Lung microvascular endothelial cell (primary cell): Measurements from ENCODE around the gene DHODH. TPM values are rescaled to one million over a fixed set of nuclear protein-coding genes. Genes with fewer than 3 reads are reported as not detected.
"Not testable (repeated sequence)": the region's sequence is repeated elsewhere in the genome, so short reads cannot be mapped to it uniquely, and the experiment has no call there.

Experiments
- DNase-seq, 2 donors: peaks; one replicate each; pipeline versions ENCODE4 v3.0.0 to v3.0.0-alpha.2; 2010; ENCODE audit warnings: low read depth in 2 of 2
- total RNA-seq: library from RNA; depleted of rRNA; stranded (reverse); fragments of >200 nt; gene quantifications from 2 replicates; pipeline ENCODE4 v1.2.1, GENCODE V29; 2014

Gene DHODH
- 2.6 and 5.6 TPM in 2 replicates for total RNA-seq

GRCh38 chr16:72008424-72009216 lies at the start of gene DHODH:
Gene DHODH, plus strand, starts transcription at chr16:72008744. Its CDS starts 21 bp downstream, at chr16:72008765.
- peak; percentile 98 for DNase-seq

GRCh38 chr16:71961066-71962039 lies 47.2 kb upstream of the DHODH start:
- peak; percentile 88 to 91 for DNase-seq

- no peak for DNase-seq
Observed at GRCh38 chr16:71963125-71963875, 45.2 kb upstream of the DHODH start.

GRCh38 chr16:71965223-71965622 lies 43.3 kb upstream of the DHODH start:
- DNase-seq, result no peak

- peak in 1 of 2 donors; percentile 21 for DNase-seq
Observed at GRCh38 chr16:71966932-71967331, 41.6 kb upstream of the DHODH start.

- no peak for DNase-seq
Observed at GRCh38 chr16:71969353-71969752, 39.2 kb upstream of the DHODH start.

GRCh38 chr16:71971571-71971970 lies 37.0 kb upstream of the DHODH start:
- no peak for DNase-seq

GRCh38 chr16:71972356-71972755 lies 36.2 kb upstream of the DHODH start:
- no peak for DNase-seq

GRCh38 chr16:71973001-71973400 lies 35.5 kb upstream of the DHODH start:
- no peak for DNase-seq

- no peak for DNase-seq
Observed at GRCh38 chr16:71974068-71974818, 34.3 kb upstream of the DHODH start.

GRCh38 chr16:71985262-71985974 lies 23.1 kb upstream of the DHODH start:
- DNase-seq, result no peak

- no peak for DNase-seq
Observed at GRCh38 chr16:71986131-71986530, 22.4 kb upstream of the DHODH start.

GRCh38 chr16:71995038-71995437 lies 13.5 kb upstream of the DHODH start:
- no peak for DNase-seq

GRCh38 chr16:71997578-71997977 lies 11.0 kb upstream of the DHODH start:
- DNase-seq, result not testable (repeated sequence)

GRCh38 chr16:72001180-72001874 lies 7.2 kb upstream of the DHODH start:
- no peak for DNase-seq

- no peak for DNase-seq
Observed at GRCh38 chr16:72002619-72003018, 5.9 kb upstream of the DHODH start.

GRCh38 chr16:72008065-72008423 lies 500 bp upstream of the DHODH start:
- DNase-seq, result not testable (repeated sequence)

GRCh38 chr16:72009779-72010178 lies 1.2 kb downstream of the DHODH start:
- DNase-seq, result no peak

GRCh38 chr16:72012607-72013006 lies 4.1 kb downstream of the DHODH start:
- DNase-seq, result no peak

- peak in 1 of 2 donors; percentile 18 for DNase-seq
Observed at GRCh38 chr16:72013389-72013788, 4.8 kb downstream of the DHODH start.
